Measurements from ENCODE around the gene TMUB2. TPM values are rescaled to one million over a fixed set of nuclear protein-coding genes. Genes with fewer than 3 reads are reported as not detected.

TMUB2 gene
- total and polyA plus RNA-seq, 2 experiments from 2014 or later: 27.7 to 46.8 TPM

DNA sequence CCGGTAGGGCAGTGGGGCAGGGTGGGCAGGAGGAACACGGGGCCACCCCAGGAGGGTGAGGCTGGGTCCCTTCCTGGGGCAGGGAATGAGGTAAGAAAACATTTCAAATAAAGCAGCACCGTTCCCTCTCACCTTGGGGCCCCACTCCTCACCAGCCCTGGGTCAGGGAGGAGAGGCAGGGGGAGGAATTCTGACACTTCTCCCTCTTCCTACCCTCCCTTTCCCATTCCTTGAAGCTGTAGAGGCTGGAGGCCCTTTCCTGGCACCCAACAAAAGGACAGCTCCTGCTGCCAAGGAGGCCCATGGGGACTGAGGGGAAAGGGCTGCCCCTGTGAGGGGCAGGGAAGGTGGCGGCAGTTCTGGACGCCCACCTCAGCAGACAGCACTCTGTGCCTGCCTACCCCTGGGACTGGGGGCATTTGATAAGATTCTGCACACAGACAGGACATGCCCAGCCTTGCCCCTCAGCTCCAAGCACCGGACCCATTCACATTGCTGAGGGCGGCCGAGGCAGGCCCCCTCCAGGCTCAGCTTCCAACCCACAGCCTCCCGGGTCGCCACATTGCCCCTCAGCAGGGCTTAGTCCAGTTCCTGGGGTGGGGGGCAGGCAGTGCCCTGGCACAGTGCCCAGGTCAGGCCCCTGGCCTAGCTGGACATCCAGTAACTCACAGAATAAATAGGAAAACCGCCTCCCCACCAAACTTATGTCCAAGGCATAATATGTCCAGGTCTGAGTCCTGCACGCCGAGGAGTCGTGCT, 6.7 kb downstream of the TMUB2 start:
- no peak overlapping the region for H3K4me3 ChIP-seq
- TF ChIP-seq, protein P1, sequence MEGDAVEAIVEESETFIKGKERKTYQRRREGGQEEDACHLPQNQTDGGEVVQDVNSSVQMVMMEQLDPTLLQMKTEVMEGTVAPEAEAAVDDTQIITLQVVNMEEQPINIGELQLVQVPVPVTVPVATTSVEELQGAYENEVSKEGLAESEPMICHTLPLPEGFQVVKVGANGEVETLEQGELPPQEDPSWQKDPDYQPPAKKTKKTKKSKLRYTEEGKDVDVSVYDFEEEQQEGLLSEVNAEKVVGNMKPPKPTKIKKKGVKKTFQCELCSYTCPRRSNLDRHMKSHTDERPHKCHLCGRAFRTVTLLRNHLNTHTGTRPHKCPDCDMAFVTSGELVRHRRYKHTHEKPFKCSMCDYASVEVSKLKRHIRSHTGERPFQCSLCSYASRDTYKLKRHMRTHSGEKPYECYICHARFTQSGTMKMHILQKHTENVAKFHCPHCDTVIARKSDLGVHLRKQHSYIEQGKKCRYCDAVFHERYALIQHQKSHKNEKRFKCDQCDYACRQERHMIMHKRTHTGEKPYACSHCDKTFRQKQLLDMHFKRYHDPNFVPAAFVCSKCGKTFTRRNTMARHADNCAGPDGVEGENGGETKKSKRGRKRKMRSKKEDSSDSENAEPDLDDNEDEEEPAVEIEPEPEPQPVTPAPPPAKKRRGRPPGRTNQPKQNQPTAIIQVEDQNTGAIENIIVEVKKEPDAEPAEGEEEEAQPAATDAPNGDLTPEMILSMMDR (IDR thresholded peaks at IDR 0.05; ENCODE audit: poor library complexity): no peak
- TF ChIP-seq EZH2 (IDR thresholded peaks at IDR 0.05; ENCODE audit: borderline replicate concordance) (no peak), EZH2phosphoT487 (IDR thresholded peaks at IDR 0.05; ENCODE audit: low read depth, severe bottlenecking, unreplicated experiment) (no peak)
- no peak overlapping the region for H3K4me2 ChIP-seq
- no peak overlapping the region for H3K27ac ChIP-seq
- H3K79me2 ChIP-seq: peaks cover 39% of the 10 kb centered on the region
- no peaks in the 10 kb centered on the region for H3K9me3 ChIP-seq (ENCODE audit: low read depth)
- no peaks in the 10 kb centered on the region for H3K27me3 ChIP-seq
- peaks cover 13% of the 10 kb centered on the region for H3K4me1 ChIP-seq (ENCODE audit: insufficient read depth)
- 90% methylated on average over 13 of the region's 14 CpGs for WGBS (ENCODE audit: low lambda C conversion rate, missing lambda C conversion rate)
- no peaks in the 10 kb centered on the region for H3K36me3 ChIP-seq (replicated peaks; ENCODE audit: insufficient read depth, low read depth)
- H4K20me1 ChIP-seq (ENCODE audit: insufficient read depth, poor library complexity, severe bottlenecking): peaks cover 3% of the 10 kb centered on the region
- H2AFZ ChIP-seq: no peak overlapping the region
- H3K9me2 ChIP-seq (replicated peaks; ENCODE audit: insufficient read depth): no peaks in the 10 kb centered on the region
- DNase-seq (ENCODE audit: low spot score): no peak

DNA sequence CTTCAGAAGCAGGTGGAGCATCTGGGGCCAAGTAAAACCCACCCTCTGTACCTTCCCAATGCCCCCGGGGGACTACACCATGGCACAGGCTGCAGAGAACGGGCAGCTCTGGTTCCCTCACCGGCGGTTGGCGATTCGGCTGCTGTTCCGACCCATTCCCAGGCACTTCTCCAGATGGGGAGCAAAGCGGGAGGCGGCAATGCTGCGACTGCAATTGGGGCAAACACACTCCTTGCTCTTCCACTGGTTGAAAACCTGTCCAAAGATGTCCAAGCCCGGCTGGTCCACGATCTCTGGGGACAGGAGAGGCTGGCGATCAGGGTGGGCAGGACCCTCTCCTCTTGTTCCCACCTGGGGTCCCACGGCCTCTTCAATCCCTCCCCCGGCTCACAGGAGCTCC, 10.3 kb downstream of the TMUB2 start:
- no peak overlapping the region for H3K27ac ChIP-seq
- WGBS (ENCODE audit: low lambda C conversion rate, missing lambda C conversion rate): 98% methylated on average over 15 of the region's 15 CpGs
- H3K79me2 ChIP-seq: peaks cover 44% of the 10 kb centered on the region

DNA sequence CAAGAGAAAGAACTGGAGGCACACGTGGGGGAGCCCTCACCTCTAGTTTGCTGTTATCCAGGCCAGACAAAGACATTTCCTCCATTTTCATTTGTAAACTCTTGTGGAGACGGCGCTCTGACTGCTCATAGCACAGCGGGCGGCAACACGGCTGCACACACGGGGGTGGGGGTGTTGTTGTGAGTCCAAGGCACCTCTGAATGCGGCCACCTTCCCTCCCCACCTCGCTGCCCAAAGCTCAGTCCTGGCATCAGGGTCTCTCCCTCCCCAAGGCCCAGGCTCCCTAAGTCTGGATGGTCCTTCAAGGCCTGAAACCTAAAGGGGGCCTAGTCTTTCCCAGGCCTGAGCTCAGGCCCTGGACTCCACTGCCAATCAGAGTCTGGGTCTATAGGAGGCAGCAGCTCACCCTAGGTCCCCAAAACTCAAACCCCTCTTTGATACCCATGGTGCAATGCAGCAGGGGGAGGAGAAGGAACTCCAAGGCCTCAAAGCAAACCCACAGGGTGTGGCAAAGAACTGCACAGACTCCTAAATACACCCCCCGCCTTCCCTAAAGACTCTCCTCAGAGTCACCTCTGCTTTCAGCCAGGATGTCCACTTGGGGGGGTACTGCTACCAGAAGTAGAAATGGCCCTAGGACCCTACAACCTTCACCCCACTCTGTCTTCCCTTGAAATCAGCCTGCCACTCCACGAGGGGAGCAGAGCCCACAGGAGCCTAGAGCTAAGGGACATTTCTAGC, 11.4 kb downstream of the TMUB2 start:
- H3K9me2 ChIP-seq (replicated peaks; ENCODE audit: insufficient read depth): no peaks in the 10 kb centered on the region
- peak overlapping the region; percentile 95 for H3K4me3 ChIP-seq
- peak; percentile 58 for DNase-seq (ENCODE audit: low spot score)
- peak overlapping the region; percentile 100 for H3K27ac ChIP-seq
- H3K79me2 ChIP-seq: peaks cover 44% of the 10 kb centered on the region
- no peaks in the 10 kb centered on the region for H3K9me3 ChIP-seq (ENCODE audit: low read depth)
- H3K27me3 ChIP-seq: no peaks in the 10 kb centered on the region
- peak overlapping the region; percentile 66 for H2AFZ ChIP-seq
- peaks cover 18% of the 10 kb centered on the region for H3K4me1 ChIP-seq (ENCODE audit: insufficient read depth)
- peak overlapping the region; percentile 97 for H3K4me2 ChIP-seq
- TF ChIP-seq EZH2phosphoT487 (IDR thresholded peaks at IDR 0.05; ENCODE audit: low read depth, severe bottlenecking, unreplicated experiment) (no peak), EZH2 (IDR thresholded peaks at IDR 0.05; ENCODE audit: borderline replicate concordance) (no peak)
- TF ChIP-seq, protein P1 (IDR thresholded peaks at IDR 0.05; ENCODE audit: poor library complexity): peak; percentile 8
- WGBS (ENCODE audit: low lambda C conversion rate, missing lambda C conversion rate): 66% methylated on average over 10 of the region's 11 CpGs
- H4K20me1 ChIP-seq (ENCODE audit: insufficient read depth, poor library complexity, severe bottlenecking): peaks cover 3% of the 10 kb centered on the region
- no peaks in the 10 kb centered on the region for H3K36me3 ChIP-seq (replicated peaks; ENCODE audit: insufficient read depth, low read depth)

More for the DNA sequence above, 10.3 kb downstream of the TMUB2 start:
- Histone ChIP-seq H3K4me1 (ENCODE audit: insufficient read depth) (peaks cover 18% of the 10 kb centered on the region), H4K20me1 (ENCODE audit: insufficient read depth, poor library complexity, severe bottlenecking) (peaks cover 3% of the 10 kb centered on the region), H3K36me3 (replicated peaks; ENCODE audit: insufficient read depth, low read depth) (no peaks in the 10 kb centered on the region), H3K4me2 (peak overlapping the region; percentile 97), H3K4me3 (no peak overlapping the region), H3K9me2 (replicated peaks; ENCODE audit: insufficient read depth) (no peaks in the 10 kb centered on the region), H2AFZ (no peak overlapping the region), H3K27me3 (no peaks in the 10 kb centered on the region), H3K9me3 (ENCODE audit: low read depth) (no peaks in the 10 kb centered on the region)
- DNase-seq (ENCODE audit: low spot score): no peak
- TF ChIP-seq EZH2phosphoT487 (IDR thresholded peaks at IDR 0.05; ENCODE audit: low read depth, severe bottlenecking, unreplicated experiment) (no peak), EZH2 (IDR thresholded peaks at IDR 0.05; ENCODE audit: borderline replicate concordance) (no peak)
- TF ChIP-seq, protein P1 (IDR thresholded peaks at IDR 0.05; ENCODE audit: poor library complexity): no peak
